Measurements from ENCODE around the gene TEKT5.

The TEKT5 gene

GRCh38 chr16:10737068-10737625 lies 42.4 kb upstream of the TEKT5 start:
- H3K27me3 ChIP-seq (replicated peaks; ENCODE audit: insufficient read depth, low read length) = no peaks in the 10 kb centered on the region
- peak; percentile 82 for DNase-seq
- H3F3A ChIP-seq (ENCODE audit: insufficient read depth, low read length) = peaks cover 15% of the 10 kb centered on the region
- H3K9me2 ChIP-seq (replicated peaks; ENCODE audit: insufficient read depth, low read length) = no peaks in the 10 kb centered on the region
- no peaks in the 10 kb centered on the region for H3K79me2 ChIP-seq (ENCODE audit: low read length)
- H3K4me3 ChIP-seq (ENCODE audit: low read length) = peak overlapping the region; percentile 46
- peak overlapping the region; percentile 73 for H2AFZ ChIP-seq (ENCODE audit: low read length)
- H3K9me3 ChIP-seq (replicated peaks; ENCODE audit: insufficient read depth, low read length) = no peaks in the 10 kb centered on the region
- H4K20me1 ChIP-seq (ENCODE audit: insufficient read depth, low read length) = no peaks in the 10 kb centered on the region
- no peaks in the 10 kb centered on the region for H3K36me3 ChIP-seq (replicated peaks; ENCODE audit: insufficient read depth, low read length)
- peak; percentile 88 for TF ChIP-seq CTCF (IDR thresholded peaks at IDR 0.05; ENCODE audit: low read length)
- TF ChIP-seq EZH2 (optimal IDR thresholded peaks at IDR 0.05; ENCODE audit: low read depth, low read length) = no peak
- peaks cover 17% of the 10 kb centered on the region for H3K4me1 ChIP-seq (ENCODE audit: low read length)
- H3K9ac ChIP-seq (ENCODE audit: low read length) = peak overlapping the region; percentile 55; the same call in 1 of the 2 replicates
- H3K27ac ChIP-seq (ENCODE audit: low read length) = peak overlapping the region; percentile 74; the same call in 1 of the 2 replicates
- H3K4me2 ChIP-seq (ENCODE audit: low read depth, low read length) = peak overlapping the region; percentile 70; the same call in 1 of the 2 replicates

GRCh38 chr16:10731790-10732189 lies 37.1 kb upstream of the TEKT5 start:
- Histone ChIP-seq H3K9me2 (replicated peaks; ENCODE audit: insufficient read depth, low read length) (no peaks in the 10 kb centered on the region), H3K36me3 (replicated peaks; ENCODE audit: insufficient read depth, low read length) (no peaks in the 10 kb centered on the region), H3K79me2 (ENCODE audit: low read length) (no peaks in the 10 kb centered on the region), H3K4me1 (ENCODE audit: low read length) (peaks cover 9% of the 10 kb centered on the region), H3K9ac (ENCODE audit: low read length) (no peak overlapping the region), H3K4me2 (ENCODE audit: low read depth, low read length) (no peak overlapping the region), H4K20me1 (ENCODE audit: insufficient read depth, low read length) (no peaks in the 10 kb centered on the region), H2AFZ (ENCODE audit: low read length) (no peak overlapping the region), H3K9me3 (replicated peaks; ENCODE audit: insufficient read depth, low read length) (no peaks in the 10 kb centered on the region), H3K27me3 (replicated peaks; ENCODE audit: insufficient read depth, low read length) (no peaks in the 10 kb centered on the region), H3F3A (ENCODE audit: insufficient read depth, low read length) (0 out of 2 replicates have a peak, but pooled peaks cover 9% of the 10 kb centered on the region), H3K4me3 (ENCODE audit: low read length) (no peak overlapping the region), H3K27ac (ENCODE audit: low read length) (no peak overlapping the region)
- TF ChIP-seq EZH2 (optimal IDR thresholded peaks at IDR 0.05; ENCODE audit: low read depth, low read length) (no peak), EZH2phosphoT487 (IDR thresholded peaks at IDR 0.05; ENCODE audit: low read length) (no peak), CTCF (IDR thresholded peaks at IDR 0.05; ENCODE audit: low read length) (no peak)
- DNase-seq = no peak

GRCh38 chr16:10729104-10730048 lies 34.6 kb upstream of the TEKT5 start:
- no peaks in the 10 kb centered on the region for H3K36me3 ChIP-seq (replicated peaks; ENCODE audit: insufficient read depth, low read length)
- H3K9me3 ChIP-seq (replicated peaks; ENCODE audit: insufficient read depth, low read length) = no peaks in the 10 kb centered on the region
- no peak overlapping the region for H3K4me2 ChIP-seq (ENCODE audit: low read depth, low read length)
- no peaks in the 10 kb centered on the region for H3K9me2 ChIP-seq (replicated peaks; ENCODE audit: insufficient read depth, low read length)
- no peak overlapping the region for H2AFZ ChIP-seq (ENCODE audit: low read length)
- H3F3A ChIP-seq (ENCODE audit: insufficient read depth, low read length) = 0 out of 2 replicates have a peak, but pooled peaks cover 9% of the 10 kb centered on the region
- H3K27me3 ChIP-seq (replicated peaks; ENCODE audit: insufficient read depth, low read length) = no peaks in the 10 kb centered on the region
- DNase-seq = no peak
- H3K4me3 ChIP-seq (ENCODE audit: low read length) = no peak overlapping the region
- H3K79me2 ChIP-seq (ENCODE audit: low read length) = no peaks in the 10 kb centered on the region
- H4K20me1 ChIP-seq (ENCODE audit: insufficient read depth, low read length) = no peaks in the 10 kb centered on the region
- H3K27ac ChIP-seq (ENCODE audit: low read length) = no peak overlapping the region
- no peak overlapping the region for H3K9ac ChIP-seq (ENCODE audit: low read length)
- peaks cover 7% of the 10 kb centered on the region for H3K4me1 ChIP-seq (ENCODE audit: low read length)
- TF ChIP-seq EZH2 (optimal IDR thresholded peaks at IDR 0.05; ENCODE audit: low read depth, low read length) (no peak), EZH2phosphoT487 (IDR thresholded peaks at IDR 0.05; ENCODE audit: low read length) (no peak), CTCF (IDR thresholded peaks at IDR 0.05; ENCODE audit: low read length) (no peak)
